Activated effector memory CD4-positive, alpha-beta T cell treated with Interleukin-2 at 50 U/mL for 16 hours (primary cell): ENCODE measurements around the gene ZIC2.
"Not testable (repeated sequence)": the region's sequence is repeated elsewhere in the genome, so short reads cannot be mapped to it uniquely, and the experiment has no call there.

Experiments
- DNase-seq: peaks from one replicate; pipeline ENCODE4 v3.0.0-alpha.2; 2020

ZIC2 gene

DNA sequence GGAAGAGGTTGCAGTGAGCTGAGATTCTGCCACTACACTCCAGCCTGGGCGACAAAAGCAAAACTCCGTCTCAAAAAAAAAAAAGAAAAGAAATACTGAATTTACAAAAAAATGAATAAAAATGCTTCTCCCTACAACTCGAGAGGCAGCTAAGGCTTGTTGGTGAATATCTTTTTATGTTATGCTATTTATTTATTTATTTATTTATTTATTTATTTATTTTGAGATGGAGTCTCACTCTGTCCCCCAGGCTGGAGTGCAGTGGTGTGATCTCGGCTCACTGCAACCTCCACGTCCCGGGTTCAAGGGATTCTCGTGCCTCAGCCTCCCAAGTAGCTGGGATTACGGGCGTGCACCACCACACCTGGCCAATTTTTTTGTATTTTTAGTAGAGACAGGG lies 51.1 kb downstream of the ZIC2 start:
- DNase-seq = not testable (repeated sequence)

DNA sequence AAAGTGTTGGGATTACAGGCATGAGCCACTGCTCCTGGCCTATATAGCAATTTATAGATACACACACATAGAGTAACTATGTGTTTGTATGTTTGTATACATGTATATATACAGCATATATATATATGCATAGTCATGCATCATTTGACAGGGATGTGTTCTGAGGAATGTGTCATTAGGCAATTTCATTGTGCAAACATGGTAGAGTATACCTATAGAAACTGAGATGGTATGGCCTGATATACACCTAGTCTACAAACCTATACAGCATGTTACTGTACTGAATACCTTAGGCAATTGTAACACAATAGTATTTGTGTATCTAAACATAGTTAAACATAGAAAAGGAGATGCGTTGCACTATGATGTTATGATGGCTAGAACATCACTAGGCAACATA lies 54.4 kb downstream of the ZIC2 start:
- no peak for DNase-seq
